HG02870 (cell line): ENCODE measurements around the gene WNT16.
"Not testable (repeated sequence)": the region's sequence is repeated elsewhere in the genome, so short reads cannot be mapped to it uniquely, and the experiment has no call there.

Experiments
- ATAC-seq: cut with Tn5 transposase; IDR thresholded peaks from one replicate; pipeline ENCODE4 v1.9.1; 2021; ENCODE audit warnings: mild to moderate bottlenecking, moderate library complexity; ENCODE audit not compliant: unreplicated experiment

Gene WNT16

DNA sequence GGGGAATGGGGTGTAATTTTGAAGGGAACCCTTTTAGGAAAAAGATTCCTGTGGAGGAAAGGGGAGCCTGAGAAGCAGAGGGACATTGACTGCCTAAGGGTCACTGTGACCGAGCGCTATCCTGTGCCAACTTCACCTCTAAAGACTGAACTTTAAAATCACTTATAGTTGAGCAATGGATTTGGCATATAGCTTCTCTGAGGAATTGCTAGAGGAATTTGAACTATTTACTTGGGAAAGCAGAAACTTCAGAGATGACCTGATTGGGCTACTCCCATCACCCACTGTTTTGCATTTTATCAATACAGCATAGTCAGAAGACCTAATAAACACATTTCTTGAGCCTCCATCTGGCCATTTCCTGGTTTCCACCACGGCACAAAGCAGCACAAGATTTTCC, 23.7 kb upstream of the WNT16 start:
- no peak for ATAC-seq

GRCh38 chr7:121306565-121306964, 22.2 kb upstream of the WNT16 start:
- ATAC-seq = peak; percentile 35

DNA sequence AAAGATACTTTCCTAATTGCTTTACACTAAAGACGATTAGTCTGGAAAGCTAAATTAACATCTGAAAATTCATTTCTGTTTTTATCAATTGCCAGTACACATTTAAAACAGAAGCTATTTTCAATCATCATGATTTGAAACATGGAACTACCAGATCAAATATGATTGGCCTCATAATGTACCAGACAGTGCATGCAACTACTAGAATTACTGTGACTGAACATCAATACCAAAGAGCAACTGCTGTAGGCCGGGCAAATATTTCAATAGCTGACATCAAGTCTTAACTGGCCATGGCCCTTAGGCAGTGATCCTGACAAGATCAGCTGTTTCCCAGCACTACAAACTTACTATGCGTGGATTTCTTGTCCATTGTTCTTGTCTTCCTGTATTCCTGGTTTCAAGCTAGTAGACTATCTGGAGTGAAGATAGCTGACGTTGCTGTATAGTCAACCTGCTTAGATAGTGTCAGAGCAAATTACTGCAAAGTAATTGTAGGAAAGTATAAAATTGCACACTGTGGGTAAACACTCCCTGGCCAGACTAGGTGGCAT, 21.7 kb upstream of the WNT16 start:
- ATAC-seq = peak; percentile 30

DNA sequence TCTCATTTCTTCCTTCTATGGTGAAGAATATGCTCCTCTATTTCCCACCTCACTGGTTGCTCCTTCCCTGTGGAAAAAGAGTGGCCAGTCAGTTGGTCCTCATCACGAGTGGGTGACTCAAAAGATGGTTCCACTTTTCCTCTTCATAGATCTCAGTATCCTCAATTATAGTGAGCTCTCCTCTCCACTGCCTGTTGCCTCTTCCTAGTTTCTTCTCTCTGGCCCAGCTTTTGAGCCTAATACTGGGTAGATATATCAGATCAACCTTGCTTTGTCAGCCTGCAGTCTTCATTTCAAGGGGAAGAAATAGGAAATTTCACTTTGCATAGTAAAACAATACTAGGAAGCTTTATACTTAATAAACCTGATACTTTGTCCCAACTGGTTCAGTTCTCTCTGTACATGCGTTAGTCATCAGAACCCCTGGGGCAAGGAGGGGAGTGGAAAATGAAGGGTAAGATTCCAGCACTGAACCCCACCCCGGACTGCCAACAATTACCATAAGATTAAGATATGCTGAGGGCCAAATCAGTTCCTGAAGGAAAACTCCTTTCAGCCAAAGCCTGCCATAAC, 15.5 kb upstream of the WNT16 start:
- no peak for ATAC-seq

DNA sequence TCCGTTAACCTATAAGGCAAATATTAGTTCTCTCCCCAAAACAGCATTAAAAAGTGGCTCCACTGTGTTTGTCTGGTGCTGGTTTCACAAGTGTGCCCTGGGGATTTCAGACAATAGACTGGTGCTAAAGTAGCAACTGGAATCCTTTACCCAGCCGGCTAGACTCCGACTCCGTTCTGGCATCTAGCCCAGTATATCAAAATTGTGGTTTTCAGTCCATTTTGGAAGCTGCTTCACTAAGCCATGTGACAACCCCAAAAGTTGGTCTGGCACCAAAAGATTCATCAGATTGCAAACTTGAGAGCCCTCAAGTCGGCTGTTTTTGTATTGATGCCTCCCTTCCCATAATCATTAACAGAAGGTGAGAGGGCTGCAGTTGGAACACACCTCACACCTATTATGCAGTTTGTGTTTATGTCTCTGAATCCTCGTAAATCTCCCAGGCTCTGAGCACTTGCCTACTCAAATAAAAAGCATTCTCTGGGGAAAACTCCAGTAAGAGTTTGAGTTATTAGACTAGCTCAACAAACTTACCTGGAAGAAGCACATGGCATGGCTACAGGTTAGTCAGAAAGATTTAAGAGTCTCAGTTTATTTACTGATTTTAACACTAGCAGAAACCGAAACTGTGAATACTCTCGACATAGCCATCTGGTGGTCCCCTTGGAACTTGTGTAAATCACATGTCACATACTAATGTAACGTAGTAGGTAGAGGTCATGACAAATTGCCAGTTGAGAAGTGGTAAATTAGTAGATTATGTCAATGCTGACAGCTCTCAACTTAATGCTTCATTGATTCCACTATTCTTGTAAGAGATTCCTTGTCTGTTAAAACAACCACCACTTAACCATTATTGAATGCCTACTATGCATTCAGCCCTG, 14.8 kb upstream of the WNT16 start:
- peak; percentile 90 for ATAC-seq

GRCh38 chr7:121315170-121315569, 13.6 kb upstream of the WNT16 start:
- not testable (repeated sequence) for ATAC-seq

DNA sequence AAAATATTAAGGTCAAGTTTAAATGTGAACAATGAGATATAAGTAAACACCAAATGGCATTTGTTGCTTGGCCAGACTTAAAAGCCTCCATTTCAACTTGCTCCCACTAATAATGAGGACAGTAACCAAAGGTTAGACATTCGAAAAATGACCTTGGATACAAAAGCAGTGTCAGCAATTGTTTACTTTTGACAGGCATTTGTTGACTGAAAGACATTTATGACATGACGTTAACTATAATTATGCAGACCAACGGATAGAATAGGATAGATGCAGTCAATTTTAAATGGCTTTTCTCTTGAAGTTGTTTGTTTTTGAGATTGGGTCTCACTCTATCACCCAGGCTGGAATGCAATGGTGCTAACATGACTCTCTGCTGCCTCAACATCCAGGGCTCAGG, 6.3 kb upstream of the WNT16 start:
- ATAC-seq = no peak

DNA sequence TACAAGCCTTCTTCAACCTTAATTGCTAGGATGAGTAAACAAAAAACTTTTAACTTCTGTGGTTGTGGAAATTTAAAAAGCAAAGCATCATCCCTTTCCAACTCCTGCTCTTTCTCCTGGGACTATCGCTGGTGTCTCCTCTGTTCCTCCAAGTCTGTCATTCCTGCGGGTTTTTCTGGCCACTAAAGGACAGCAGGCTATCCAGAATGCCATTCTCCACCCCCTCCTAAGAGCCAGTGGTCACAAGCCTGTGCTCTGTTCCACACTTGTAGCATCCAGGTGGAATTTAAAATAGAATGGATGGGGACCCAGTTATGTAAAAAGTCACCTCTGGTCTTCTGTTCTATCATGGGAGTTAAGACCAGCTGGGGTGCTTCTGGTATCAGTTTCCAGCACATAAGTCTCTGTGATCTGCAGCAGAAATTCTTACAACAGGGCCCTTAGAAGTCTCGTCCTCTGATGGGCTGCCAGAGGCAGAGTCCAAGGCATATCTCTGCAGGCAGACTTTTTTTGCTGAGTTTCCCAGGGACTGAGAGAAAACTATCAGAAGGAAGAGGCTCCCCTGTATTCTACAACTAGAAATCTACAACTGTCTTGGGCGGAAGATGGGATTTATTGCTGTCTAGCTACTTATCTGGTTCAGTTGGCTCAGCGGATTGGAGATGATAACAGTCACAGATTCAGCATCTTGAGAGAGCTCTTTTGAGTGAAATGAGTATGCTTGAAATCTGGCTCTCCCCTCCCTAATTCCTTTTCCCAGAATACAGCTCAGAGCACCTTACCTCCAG, 5.1 kb upstream of the WNT16 start:
- ATAC-seq = no peak

- ATAC-seq = no peak
Measured at GRCh38 chr7:121327671-121328070, 1.1 kb upstream of the WNT16 start.

DNA sequence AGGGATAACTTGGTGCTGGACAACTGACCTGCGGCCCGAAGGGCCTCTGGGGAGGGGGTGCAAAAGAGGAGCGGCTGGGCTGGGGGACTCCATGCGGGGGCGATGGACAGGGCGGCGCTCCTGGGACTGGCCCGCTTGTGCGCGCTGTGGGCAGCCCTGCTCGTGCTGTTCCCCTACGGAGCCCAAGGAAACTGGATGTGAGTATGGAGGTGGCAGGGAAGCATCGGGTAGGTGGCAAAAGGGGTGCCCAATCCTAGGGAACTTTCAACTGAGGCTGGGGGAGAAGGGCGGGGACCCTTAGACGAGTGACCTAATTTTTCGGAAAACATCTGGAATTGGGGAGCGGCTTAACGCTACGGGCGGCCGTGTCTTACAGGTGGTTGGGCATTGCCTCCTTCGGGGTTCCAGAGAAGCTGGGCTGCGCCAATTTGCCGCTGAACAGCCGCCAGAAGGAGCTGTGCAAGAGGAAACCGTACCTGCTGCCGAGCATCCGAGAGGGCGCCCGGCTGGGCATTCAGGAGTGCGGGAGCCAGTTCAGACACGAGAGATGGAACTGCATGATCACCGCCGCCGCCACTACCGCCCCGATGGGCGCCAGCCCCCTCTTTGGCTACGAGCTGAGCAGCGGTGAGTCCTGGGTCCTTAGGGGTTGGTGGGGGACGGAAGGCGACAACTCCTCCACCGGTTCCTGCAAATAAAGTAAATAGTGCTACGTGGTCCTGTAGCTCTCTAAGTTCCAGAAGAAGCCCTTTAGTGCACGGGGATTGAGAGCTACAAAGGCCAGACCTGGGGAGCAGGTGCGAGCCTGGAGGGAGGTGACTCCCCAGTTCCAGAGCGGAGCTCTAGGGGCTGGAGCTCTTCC, 622 bp downstream of the WNT16 start:
- peak; percentile 40 for ATAC-seq

DNA sequence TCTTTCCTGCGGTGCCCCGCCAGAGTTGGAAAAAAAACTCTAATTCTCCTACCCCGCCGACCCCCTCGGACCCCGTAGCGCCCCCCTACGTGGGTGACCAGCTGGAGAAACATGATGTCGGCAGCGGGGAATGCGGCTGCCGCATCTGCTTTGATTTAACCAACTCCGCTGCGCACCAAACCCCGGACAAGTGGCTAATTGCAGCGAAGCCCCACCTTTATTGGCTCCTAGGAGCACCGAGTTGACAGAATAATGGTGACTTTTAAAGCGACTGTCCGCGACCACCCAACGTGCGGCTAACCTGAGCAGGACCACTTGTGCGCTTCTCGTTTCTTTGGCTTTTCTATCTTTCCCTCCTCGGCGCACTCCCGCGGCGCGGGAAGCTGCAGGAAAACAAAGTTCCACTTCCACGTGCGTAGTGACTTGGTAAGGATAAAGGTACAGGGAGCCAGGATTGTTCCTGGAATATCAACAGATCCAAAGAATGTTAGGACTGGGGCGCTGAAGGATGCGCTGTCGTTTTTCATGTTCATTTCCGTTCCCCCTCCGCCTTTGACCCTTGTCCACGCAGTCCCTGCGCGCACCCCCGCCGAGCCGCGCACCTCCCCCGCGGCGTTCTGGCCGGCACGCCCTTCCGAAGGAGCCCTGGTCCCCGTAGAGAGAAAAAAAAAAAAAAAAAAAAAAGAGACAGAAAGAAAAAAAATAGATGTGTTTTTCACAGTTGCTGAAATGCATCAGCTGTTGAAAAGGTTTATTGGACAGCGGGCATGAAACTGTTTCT, 1.4 kb downstream of the WNT16 start:
- ATAC-seq = peak; percentile 15

- ATAC-seq = no peak
Measured at GRCh38 chr7:121331048-121331447, 2.2 kb downstream of the WNT16 start.

DNA sequence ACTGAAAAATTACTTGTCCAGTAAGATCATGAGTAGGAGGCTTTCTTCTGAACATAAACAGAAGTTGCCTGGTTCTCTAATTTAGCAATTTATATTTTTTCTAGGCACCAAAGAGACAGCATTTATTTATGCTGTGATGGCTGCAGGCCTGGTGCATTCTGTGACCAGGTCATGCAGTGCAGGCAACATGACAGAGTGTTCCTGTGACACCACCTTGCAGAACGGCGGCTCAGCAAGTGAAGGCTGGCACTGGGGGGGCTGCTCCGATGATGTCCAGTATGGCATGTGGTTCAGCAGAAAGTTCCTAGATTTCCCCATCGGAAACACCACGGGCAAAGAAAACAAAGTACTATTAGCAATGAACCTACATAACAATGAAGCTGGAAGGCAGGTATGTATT, 2.8 kb downstream of the WNT16 start:
- no peak for ATAC-seq

GRCh38 chr7:121334376-121334775, 5.6 kb downstream of the WNT16 start:
- ATAC-seq = no peak

GRCh38 chr7:121334875-121335648, 6.3 kb downstream of the WNT16 start:
- no peak for ATAC-seq

GRCh38 chr7:121336579-121336978, 7.8 kb downstream of the WNT16 start:
- ATAC-seq = no peak

- no peak for ATAC-seq
Measured at GRCh38 chr7:121337398-121337797, 8.6 kb downstream of the WNT16 start.

DNA sequence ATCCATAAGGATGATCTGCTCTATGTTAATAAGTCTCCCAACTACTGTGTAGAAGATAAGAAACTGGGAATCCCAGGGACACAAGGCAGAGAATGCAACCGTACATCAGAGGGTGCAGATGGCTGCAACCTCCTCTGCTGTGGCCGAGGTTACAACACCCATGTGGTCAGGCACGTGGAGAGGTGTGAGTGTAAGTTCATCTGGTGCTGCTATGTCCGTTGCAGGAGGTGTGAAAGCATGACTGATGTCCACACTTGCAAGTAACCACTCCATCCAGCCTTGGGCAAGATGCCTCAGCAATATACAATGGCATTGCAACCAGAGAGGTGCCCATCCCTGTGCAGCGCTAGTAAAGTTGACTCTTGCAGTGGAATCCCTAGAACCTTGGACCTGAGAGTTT, 10.3 kb downstream of the WNT16 start:
- no peak for ATAC-seq

GRCh38 chr7:121341933-121342332, 13.1 kb downstream of the WNT16 start:
- ATAC-seq = no peak
